Lung (tissue), 12 donors: ENCODE results near the gene SLC9A1. TPM values are rescaled to one million over a fixed set of nuclear protein-coding genes. Genes with fewer than 3 reads are reported as not detected.

ENCODE experiments used
- ATAC-seq: fragments of 200-7000 bp; cut with Tn5 transposase; one replicate; pipeline ENCODE4 v1.9.1; 2020; ENCODE audit warnings: moderate number of reproducible peaks; ENCODE audit not compliant: insufficient read depth, low FRiP score
- DNase-seq, 3 donors: peaks; one replicate each; pipeline ENCODE4 v3.0.0-alpha.2; 2013 to 2017
- H3K27ac ChIP-seq, 2 donors: one replicate each; pipeline ENCODE4 v1.5.1; 2013; ENCODE audit warnings: mild to moderate bottlenecking in 2 of 2, moderate library complexity in 2 of 2, control low read depth in 1 of 2, inconsistent platforms in 1 of 2, low read depth in 1 of 2, low read length in 1 of 2
- H3K27me3 ChIP-seq, 3 donors: one replicate each; pipeline ENCODE4 v1.5.1; 2013; ENCODE audit warnings: low read length in 2 of 3; ENCODE audit not compliant: control insufficient read depth in 3 of 3, insufficient read depth in 3 of 3
- H3K36me3 ChIP-seq, 4 donors: one replicate each; pipeline ENCODE4 v1.5.1; 2013; ENCODE audit warnings: low read length in 4 of 4, mild to moderate bottlenecking in 1 of 4, moderate library complexity in 1 of 4; ENCODE audit not compliant: control insufficient read depth in 4 of 4, insufficient read depth in 4 of 4
- H3K4me1 ChIP-seq, 5 donors: one replicate each; pipeline ENCODE4 v1.5.1; 2013; ENCODE audit warnings: low read length in 5 of 5, mild to moderate bottlenecking in 2 of 5, moderate library complexity in 1 of 5; ENCODE audit not compliant: control insufficient read depth in 5 of 5, insufficient read depth in 5 of 5
- H3K4me3 ChIP-seq: one replicate; pipeline ENCODE4 v1.5.1; 2013; ENCODE audit warnings: mild to moderate bottlenecking, control low read depth, moderate library complexity
- H3K9ac ChIP-seq, 2 donors: one replicate each; pipeline ENCODE4 v1.5.1; 2013; ENCODE audit warnings: low read length in 2 of 2, control low read depth in 1 of 2; ENCODE audit not compliant: insufficient read depth in 1 of 2
- H3K9me3 ChIP-seq, 4 donors: one replicate each; pipeline ENCODE4 v1.5.1; 2013; ENCODE audit warnings: low read length in 3 of 4, mild to moderate bottlenecking in 1 of 4, moderate library complexity in 1 of 4; ENCODE audit not compliant: control insufficient read depth in 4 of 4, insufficient read depth in 3 of 4
- WGBS, 2 donors: extraction: QIAGEN DNeasy Blood & Tissue Kit; methylation state at CpG; one replicate each; pipeline ENCODE4 v1.1.7; 2013; 5-methylcytosine and 5-hydroxymethylcytosine counted together
- polyA plus RNA-seq, 2 donors: library from polyadenylated mRNA; stranded (reverse); fragments of 200-250 nt; gene quantifications; one replicate each; pipeline ENCODE4 v1.2.1, GENCODE V29; 2013
- total RNA-seq, 2 donors: library from RNA; depleted of rRNA in 1 of 2; stranded (reverse); fragments of >200 nt in 1 of 2; gene quantifications; one replicate each; pipeline ENCODE4 v1.2.1, GENCODE V29; 2014 to 2021
- TF ChIP-seq, protein P1 (sequence below): IDR thresholded peaks from 2 replicates; pipeline ENCODE4 v1.5.1; 2012; ENCODE audit warnings: mild to moderate bottlenecking; ENCODE audit errors: control extremely low read depth, extremely low read depth
- donor health status: control.
- donor health status: control.
- donor health status: Bipolar disorder and iron deficiency.
- donor health status: healthy.
- donor health status: DM: yes; HTN: yes; CAD: no.

The SLC9A1 gene
- total and polyA plus RNA-seq, 4 donors, result 19.3 to 48.0 (median 24.6) TPM

DNA sequence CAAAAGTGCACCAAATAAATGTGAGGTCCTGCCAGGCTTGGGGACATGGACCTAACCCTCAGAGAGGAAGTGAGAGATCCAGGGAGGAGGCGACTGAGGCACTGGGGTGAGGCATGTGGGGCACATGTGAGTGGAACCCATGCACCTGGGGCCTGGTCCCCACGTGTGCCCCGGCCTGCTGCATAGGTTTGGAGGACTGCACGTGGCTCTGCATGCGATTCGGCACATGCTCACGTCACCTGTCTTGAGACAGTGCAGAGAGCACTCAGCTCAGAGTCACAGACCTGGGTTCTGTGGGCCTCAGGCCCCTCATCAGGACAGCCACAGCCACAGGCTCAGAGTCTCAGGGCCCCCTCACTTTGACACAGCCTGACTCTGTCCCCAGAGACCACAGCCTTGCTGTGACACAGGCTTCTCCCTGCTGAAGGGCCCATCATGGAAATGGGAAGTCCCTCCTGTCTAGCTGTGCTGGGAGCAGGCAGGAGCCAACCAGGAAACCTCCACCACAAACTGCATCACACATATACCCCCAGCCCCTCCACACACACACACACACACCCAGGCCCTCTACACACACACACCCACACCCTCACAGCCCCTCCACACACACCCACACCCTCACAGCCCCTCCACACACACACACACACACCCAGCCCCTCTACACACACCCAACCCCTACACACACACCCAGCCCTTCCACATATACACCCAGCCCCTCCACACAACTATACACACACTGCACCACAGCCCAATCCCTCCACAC lies 48.2 kb downstream of the SLC9A1 start:
- DNase-seq (no peak), ATAC-seq (no peak)
- Histone ChIP-seq H3K27ac (no peak overlapping the region), H3K9ac (no peak overlapping the region), H3K27me3 (no peaks in the 10 kb centered on the region), H3K36me3 (peaks cover 0 to 40% (median 4%) of the 10 kb centered on the region in 4 donors), H3K4me1 (peaks cover 0 to 5% (median 2%) of the 10 kb centered on the region in 5 donors), H3K4me3 (no peak overlapping the region), H3K9me3 (no peaks in the 10 kb centered on the region)
- TF ChIP-seq, protein P1, sequence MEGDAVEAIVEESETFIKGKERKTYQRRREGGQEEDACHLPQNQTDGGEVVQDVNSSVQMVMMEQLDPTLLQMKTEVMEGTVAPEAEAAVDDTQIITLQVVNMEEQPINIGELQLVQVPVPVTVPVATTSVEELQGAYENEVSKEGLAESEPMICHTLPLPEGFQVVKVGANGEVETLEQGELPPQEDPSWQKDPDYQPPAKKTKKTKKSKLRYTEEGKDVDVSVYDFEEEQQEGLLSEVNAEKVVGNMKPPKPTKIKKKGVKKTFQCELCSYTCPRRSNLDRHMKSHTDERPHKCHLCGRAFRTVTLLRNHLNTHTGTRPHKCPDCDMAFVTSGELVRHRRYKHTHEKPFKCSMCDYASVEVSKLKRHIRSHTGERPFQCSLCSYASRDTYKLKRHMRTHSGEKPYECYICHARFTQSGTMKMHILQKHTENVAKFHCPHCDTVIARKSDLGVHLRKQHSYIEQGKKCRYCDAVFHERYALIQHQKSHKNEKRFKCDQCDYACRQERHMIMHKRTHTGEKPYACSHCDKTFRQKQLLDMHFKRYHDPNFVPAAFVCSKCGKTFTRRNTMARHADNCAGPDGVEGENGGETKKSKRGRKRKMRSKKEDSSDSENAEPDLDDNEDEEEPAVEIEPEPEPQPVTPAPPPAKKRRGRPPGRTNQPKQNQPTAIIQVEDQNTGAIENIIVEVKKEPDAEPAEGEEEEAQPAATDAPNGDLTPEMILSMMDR, result no peak
- 82 to 88% methylated on average over 7 of the region's 7 CpGs for WGBS, 2 donors

DNA sequence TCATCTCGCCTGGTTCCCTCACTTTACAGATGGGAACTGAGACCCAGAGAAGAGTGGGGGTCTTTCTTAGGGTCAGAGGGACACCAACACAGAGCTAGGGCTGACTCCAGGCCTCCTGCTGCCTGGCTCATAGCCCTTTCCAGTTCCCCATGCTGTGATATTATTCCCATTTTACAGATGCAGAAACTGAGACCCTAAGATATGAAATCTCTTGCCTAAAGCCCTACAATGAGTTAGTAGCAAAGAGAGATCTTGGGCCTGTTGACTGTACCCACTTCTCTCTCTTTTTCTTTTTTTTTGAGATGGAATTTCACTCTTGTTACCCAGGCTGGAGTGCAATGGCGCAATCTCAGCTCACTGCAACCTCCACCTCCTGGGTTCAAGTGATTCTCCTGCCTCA lies 49.9 kb downstream of the SLC9A1 start:
- Histone ChIP-seq H3K36me3 (peaks cover 0 to 55% (median 4%) of the 10 kb centered on the region in 4 donors), H3K27me3 (no peaks in the 10 kb centered on the region), H3K4me1 (peaks cover 0 to 3% (median 2%) of the 10 kb centered on the region in 5 donors), H3K9me3 (no peaks in the 10 kb centered on the region), H3K9ac (no peak overlapping the region), H3K27ac (no peak overlapping the region), H3K4me3 (no peak overlapping the region)
- 97 to 100% methylated on average over 2 of the region's 2 CpGs for WGBS, 2 donors
- TF ChIP-seq, protein P1, result no peak
- DNase-seq (no peak), ATAC-seq (no peak)

DNA sequence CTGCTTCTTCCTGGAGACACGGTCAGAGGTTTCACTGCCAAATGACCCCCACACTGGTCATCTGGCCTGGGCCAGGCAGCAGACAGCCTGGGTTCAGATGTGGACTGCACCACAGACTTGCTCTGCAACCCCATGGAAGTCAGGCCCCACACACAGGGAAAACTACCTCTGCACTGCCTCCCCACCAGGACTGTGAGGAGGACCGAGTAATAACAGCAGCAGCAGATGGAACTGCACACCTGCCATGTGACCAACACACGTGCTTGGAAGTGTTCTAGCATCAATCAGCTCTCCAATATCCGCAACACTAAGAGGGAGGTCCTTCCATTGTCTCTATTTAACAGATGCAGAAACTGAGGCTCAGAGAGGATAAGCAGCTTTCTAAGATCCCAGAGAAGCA lies 51.4 kb downstream of the SLC9A1 start:
- TF ChIP-seq, protein P1, result no peak
- no peak for DNase-seq
- H3K9me3 ChIP-seq, result no peaks in the 10 kb centered on the region
- H3K36me3 ChIP-seq, result peaks cover 0 to 47% (median 3%) of the 10 kb centered on the region in 4 donors
- H3K4me1 ChIP-seq, result peaks cover 3 to 19% (median 13%) of the 10 kb centered on the region in 5 donors
- ATAC-seq, result no peak
- H3K4me3 ChIP-seq, result no peak overlapping the region
- no peak overlapping the region for H3K9ac ChIP-seq
- WGBS, 2 donors, result 71 to 87% methylated on average over 4 of the region's 4 CpGs
- H3K27me3 ChIP-seq, result no peaks in the 10 kb centered on the region
- no peak overlapping the region for H3K27ac ChIP-seq
